22Rv1 (cell line): ENCODE measurements around the gene RHBDD3.

Experiments used
- H3K27ac ChIP-seq: fragments of 450-650 bp; 2 replicates; pipeline ENCODE4 v1.5.1; 2017
- ZFX ChIP-seq: fragments of 450-650 bp; IDR thresholded peaks from 2 replicates; pipeline ENCODE4 v1.6.1; 2017; ENCODE audit warnings: antibody characterized with exemption, borderline replicate concordance
- TF ChIP-seq, protein P1 (sequence below): fragments of 450-650 bp; IDR thresholded peaks from 2 replicates; pipeline ENCODE4 v1.5.1; 2017; ENCODE audit warnings: mild to moderate bottlenecking

RHBDD3 gene

DNA sequence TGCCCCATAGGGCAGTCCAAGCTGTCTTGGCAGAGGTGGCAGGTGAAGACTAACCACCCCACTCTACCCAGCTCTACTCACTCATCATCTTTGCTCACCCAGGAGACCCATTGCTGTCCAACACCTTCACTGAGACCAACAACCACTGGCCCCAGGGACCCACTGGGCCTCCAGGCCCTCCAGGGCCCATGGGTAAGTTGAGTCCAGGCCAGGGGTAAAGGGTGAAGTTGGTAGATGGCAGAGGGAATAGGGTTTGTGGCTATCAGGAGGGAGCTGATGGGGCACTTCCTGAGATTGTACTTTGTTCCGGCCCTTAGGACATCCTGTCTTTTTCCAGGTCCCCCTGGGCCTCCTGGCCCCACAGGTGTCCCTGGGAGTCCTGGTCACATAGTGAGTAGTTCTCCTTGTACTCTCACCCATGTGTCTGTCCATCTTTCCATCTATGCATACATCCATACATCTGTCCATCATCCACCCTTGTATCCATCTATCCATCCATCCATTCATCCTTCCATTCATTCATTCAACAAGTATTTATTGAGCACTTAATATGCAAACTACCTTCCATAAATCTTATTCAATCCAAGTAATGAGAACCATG, 34.4 kb downstream of the RHBDD3 start:
- no peak overlapping the region for H3K27ac ChIP-seq
- TF ChIP-seq, protein P1, sequence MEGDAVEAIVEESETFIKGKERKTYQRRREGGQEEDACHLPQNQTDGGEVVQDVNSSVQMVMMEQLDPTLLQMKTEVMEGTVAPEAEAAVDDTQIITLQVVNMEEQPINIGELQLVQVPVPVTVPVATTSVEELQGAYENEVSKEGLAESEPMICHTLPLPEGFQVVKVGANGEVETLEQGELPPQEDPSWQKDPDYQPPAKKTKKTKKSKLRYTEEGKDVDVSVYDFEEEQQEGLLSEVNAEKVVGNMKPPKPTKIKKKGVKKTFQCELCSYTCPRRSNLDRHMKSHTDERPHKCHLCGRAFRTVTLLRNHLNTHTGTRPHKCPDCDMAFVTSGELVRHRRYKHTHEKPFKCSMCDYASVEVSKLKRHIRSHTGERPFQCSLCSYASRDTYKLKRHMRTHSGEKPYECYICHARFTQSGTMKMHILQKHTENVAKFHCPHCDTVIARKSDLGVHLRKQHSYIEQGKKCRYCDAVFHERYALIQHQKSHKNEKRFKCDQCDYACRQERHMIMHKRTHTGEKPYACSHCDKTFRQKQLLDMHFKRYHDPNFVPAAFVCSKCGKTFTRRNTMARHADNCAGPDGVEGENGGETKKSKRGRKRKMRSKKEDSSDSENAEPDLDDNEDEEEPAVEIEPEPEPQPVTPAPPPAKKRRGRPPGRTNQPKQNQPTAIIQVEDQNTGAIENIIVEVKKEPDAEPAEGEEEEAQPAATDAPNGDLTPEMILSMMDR: no peak
- no peak for TF ChIP-seq ZFX

GRCh38 chr22:29231971-29232959, 35.5 kb downstream of the RHBDD3 start:
- H3K27ac ChIP-seq: no peak overlapping the region
- no peak for TF ChIP-seq ZFX
- TF ChIP-seq, protein P1: no peak

DNA sequence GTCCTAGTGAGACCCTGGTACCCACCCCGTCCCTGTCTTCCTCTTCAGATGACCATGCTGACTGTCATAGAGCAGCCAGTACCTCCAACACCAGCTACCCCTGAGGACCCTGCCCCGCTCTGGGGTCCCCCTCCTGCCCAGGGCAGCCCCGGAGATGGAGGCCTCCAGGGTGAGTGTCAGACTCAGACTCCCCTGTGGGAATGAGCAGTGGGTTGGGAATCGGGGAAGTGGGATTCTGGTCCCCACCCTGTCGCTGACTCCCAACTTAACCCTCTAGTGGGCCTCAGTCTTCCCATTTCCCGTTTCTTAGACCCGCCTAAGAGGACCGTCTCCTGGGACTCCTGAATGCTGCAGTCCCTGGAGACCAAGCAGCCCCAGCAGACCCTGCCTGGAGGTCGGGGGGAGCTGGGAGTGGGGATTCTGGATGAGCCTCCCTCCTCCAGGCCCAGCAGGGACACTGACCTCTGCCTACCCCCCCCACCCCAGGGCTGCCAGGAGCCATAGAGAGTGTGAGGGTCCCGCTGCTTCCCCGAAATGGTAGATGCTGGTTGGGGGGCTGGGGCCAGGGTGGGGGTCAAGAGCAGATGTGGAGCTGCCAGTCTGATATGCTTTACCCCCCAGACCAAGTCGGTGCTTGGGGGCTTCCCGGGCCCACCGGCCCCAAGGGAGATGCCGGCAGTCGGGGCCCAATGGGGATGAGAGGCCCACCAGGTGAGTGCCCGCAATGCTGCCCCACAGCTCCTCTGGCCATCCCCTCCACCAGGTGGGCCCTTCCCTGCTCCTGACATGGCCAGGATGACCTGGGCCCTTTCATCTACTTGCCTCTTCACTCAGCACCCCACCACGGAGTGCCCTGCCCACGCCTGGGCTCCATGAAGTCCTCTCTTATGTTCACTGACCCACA, 36.6 kb downstream of the RHBDD3 start:
- no peak for TF ChIP-seq ZFX
- TF ChIP-seq, protein P1: no peak
- no peak overlapping the region for H3K27ac ChIP-seq

- H3K27ac ChIP-seq: no peak overlapping the region
These were observed 41.3 kb downstream of the RHBDD3 start for GRCh38 chr22:29226351-29226981.

GRCh38 chr22:29225422-29226090, 42.2 kb downstream of the RHBDD3 start:
- H3K27ac ChIP-seq: no peak overlapping the region
- TF ChIP-seq, protein P1: no peak
- TF ChIP-seq ZFX: no peak

More at GRCh38 chr22:29226351-29226981, 41.3 kb downstream of the RHBDD3 start:
- no peak for TF ChIP-seq ZFX
- TF ChIP-seq, protein P1: no peak

DNA sequence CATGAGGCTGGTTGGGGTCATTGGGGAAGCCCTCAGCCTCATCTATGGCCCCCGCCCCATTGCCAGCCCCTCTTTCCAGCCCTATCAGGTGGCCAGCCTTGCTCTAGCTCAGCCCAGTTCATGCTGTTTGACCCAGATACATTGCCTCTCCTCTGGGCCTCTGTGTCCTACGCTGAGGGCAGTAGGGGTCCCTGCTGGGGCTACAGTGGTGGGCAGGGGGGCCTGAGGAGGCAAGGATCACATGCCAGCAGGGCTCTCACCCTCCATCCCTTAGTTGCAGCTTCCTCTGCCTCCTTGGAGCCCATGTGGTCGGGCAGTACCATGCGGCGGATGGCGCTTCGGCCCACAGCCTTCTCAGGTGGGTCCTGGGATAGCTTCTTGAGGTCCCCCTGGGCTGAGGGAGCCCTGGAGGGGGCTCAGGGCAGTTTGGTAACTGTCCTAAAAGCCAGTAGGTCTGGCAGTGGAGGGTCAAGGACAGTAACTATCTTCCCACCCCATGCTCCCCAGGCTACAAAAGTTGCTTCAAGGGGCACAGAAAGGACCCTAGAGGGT, 42.8 kb downstream of the RHBDD3 start:
- no peak for TF ChIP-seq ZFX
- TF ChIP-seq, protein P1: no peak
- no peak overlapping the region for H3K27ac ChIP-seq
